HG03439 (cell line): Measurements from ENCODE around the gene MKI67.
A peak's percentile ranks its signal among the peaks of the same experiment; 100 is the strongest.
"Not testable (repeated sequence)": the region's sequence is repeated elsewhere in the genome, so short reads cannot be mapped to it uniquely, and the experiment has no call there.

Experiments used
- ATAC-seq: cut with Tn5 transposase; IDR thresholded peaks from one replicate; pipeline ENCODE4 v1.9.1; 2021; ENCODE audit warnings: mild to moderate bottlenecking, moderate library complexity; ENCODE audit not compliant: unreplicated experiment

The MKI67 gene

GRCh38 chr10:128125944-128126764, at the start of gene MKI67:
Gene MKI67 (minus strand): TSS chr10:128126423. CDS start chr10:128125667, 756 bp downstream.
- ATAC-seq = peak; percentile 81

GRCh38 chr10:128174581-128175559, 48.6 kb upstream of the MKI67 start:
- no peak for ATAC-seq

- no peak for ATAC-seq
Measured at GRCh38 chr10:128173386-128173785, 47.2 kb upstream of the MKI67 start.

GRCh38 chr10:128172756-128173155, 46.5 kb upstream of the MKI67 start:
- no peak for ATAC-seq

- no peak for ATAC-seq
Measured at GRCh38 chr10:128169811-128170379, 43.7 kb upstream of the MKI67 start.

GRCh38 chr10:128167926-128168520, 41.8 kb upstream of the MKI67 start:
- ATAC-seq = no peak

- not testable (repeated sequence) for ATAC-seq
Measured at GRCh38 chr10:128167123-128167522, 40.9 kb upstream of the MKI67 start.

GRCh38 chr10:128166151-128166550, 39.9 kb upstream of the MKI67 start:
- ATAC-seq = no peak

GRCh38 chr10:128165536-128165935, 39.3 kb upstream of the MKI67 start:
- ATAC-seq = no peak

- ATAC-seq = no peak
Measured at GRCh38 chr10:128163701-128164100, 37.5 kb upstream of the MKI67 start.

GRCh38 chr10:128161031-128161430, 34.8 kb upstream of the MKI67 start:
- no peak for ATAC-seq

- no peak for ATAC-seq
Measured at GRCh38 chr10:128160297-128160711, 34.1 kb upstream of the MKI67 start.

- no peak for ATAC-seq
Measured at GRCh38 chr10:128158021-128158795, 32.0 kb upstream of the MKI67 start.

GRCh38 chr10:128156999-128157755, 31.0 kb upstream of the MKI67 start:
- ATAC-seq = no peak

GRCh38 chr10:128152741-128153580, 26.7 kb upstream of the MKI67 start:
- no peak for ATAC-seq

- no peak for ATAC-seq
Measured at GRCh38 chr10:128151031-128151430, 24.8 kb upstream of the MKI67 start.

GRCh38 chr10:128150561-128150960, 24.3 kb upstream of the MKI67 start:
- ATAC-seq = no peak

GRCh38 chr10:128150045-128150493, 23.8 kb upstream of the MKI67 start:
- peak; percentile 90 for ATAC-seq
